Hindlimb muscle (tissue), 1 donor: ENCODE measurements around the gene SLC25A38. TPM values are rescaled to one million over a fixed set of nuclear protein-coding genes. Genes with fewer than 3 reads are reported as not detected.
"Not testable (repeated sequence)": the region's sequence is repeated elsewhere in the genome, so short reads cannot be mapped to it uniquely, and the experiment has no call there.

Experiments used
- DNase-seq: peaks from one replicate; pipeline ENCODE4 v3.0.0-alpha.2; 2013
- polyA plus RNA-seq: library from polyadenylated mRNA; unstranded; fragments of 120-200 nt; gene quantifications from one replicate; pipeline ENCODE4 v1.2.1, GENCODE V29; 2013; ENCODE audit not compliant: insufficient read length

SLC25A38 gene, protein sequence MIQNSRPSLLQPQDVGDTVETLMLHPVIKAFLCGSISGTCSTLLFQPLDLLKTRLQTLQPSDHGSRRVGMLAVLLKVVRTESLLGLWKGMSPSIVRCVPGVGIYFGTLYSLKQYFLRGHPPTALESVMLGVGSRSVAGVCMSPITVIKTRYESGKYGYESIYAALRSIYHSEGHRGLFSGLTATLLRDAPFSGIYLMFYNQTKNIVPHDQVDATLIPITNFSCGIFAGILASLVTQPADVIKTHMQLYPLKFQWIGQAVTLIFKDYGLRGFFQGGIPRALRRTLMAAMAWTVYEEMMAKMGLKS
- 18.2 TPM for polyA plus RNA-seq

DNA sequence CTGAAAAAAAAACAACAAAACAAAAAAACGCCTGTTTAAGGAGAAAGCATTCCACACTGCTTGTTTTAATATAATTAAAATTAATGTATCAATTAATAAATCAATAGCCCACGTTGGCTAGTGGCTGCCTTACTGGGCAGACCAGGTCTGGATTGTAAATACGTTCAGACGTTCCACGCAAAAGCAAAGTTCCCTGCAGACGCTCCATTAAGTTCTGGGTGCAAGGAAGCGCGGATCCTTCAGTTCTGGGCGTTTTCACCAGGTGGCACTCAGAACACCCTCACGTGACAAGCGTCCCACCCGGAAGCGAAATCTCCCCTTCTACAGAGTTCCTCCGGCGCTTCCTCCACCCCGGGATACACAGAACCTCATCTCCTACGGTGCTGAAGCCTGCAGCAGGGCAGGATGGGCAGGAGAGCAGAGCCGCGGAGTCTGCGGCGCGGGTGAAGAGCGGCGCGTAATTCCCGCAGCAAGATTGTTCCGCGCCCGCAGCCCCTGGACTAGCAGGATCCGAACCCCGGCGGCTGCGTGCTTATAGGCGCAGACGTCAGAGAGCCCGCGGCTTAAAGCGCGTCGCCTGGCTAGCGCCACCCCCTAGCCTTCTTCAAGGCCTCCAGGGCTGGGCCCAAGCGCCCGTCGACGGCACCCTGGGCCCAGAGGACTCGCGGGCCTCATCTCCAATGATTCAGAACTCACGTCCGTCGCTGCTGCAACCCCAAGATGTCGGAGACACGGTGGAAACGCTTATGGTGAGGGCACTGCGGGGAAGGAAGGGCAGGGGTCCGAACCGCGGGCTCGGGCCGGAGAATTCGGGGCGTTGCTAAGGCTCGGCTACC lies at the start of gene SLC25A38:
Gene SLC25A38, plus strand, starts transcription at position 326 of the 836 bp plus-strand sequence. Its CDS starts 355 bp downstream, at position 681.
- DNase-seq, result peak; percentile 80

DNA sequence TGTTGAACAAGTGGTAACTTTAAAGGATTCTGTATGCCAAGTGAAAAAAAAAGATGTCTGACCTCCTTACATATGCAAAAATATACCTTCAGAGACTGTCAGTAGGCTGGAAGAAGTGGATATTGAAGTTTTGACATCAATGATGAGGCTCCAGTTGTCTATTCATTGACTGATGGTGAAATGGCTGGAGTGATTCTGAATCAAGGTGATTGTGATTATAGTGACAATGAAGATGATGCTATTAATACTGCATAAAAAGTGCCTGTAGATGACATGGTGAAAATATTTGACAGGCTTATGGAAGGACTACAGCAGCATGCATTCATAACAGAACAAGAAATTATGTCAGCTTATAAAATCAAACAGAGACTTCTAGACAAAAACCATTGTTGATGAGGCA lies 49.6 kb upstream of the SLC25A38 start:
- DNase-seq, result no peak

DNA sequence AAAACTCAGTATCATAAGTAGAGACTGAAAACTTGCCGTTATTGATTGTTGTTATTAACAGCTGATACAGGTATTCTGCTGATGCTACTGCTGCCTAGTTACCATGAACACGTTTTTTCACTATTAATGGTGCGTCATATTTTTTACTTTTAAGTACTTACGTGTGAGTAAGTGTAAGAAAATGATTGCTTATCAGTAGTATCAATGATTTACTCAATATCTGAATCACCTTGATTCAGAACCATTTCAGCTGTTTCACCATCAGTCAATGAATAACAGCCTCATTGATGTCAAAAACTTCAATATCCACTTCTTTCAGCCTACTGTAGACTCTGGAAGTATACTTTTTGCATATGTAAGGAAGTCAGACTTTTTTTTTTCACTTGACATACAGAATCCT lies 49.0 kb upstream of the SLC25A38 start:
- DNase-seq, result no peak

DNA sequence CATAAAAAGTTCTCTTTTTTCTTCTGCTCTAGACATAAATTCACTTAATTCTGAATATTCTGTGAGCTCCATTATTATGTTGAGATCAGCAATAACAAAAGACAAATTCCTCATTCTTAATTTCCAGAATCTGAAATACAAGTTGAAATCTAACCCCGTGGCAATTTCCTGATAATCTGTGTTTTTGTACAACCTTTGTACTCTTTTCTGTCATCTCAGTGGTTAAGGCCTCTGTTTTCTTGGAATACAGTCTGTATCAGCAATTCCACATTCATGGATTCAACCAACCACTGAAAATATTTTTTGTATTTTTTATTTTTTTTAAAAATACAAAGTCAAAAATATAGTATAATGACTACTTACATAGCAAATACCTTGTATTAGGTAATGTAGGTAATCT lies 45.0 kb upstream of the SLC25A38 start:
- DNase-seq, result no peak

DNA sequence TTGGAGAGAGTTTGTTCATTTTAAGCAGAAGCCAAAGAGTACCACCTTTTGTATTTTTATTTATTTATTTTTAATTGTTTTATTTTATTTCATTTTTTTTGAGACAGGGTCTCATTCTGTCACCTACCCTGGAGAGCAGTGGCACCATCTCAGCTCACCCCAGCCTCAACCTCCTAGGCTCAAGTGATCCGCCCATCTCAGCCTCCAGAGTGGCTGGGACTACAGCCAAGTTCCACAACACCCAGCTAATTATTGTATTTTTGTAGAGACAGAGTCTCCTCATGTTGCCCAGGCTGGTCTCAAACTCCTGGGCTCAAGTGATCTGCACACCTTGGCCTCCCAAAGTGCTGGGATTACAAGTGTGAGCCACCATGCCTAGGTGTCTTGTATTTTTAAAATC lies 44.1 kb upstream of the SLC25A38 start:
- no peak for DNase-seq

DNA sequence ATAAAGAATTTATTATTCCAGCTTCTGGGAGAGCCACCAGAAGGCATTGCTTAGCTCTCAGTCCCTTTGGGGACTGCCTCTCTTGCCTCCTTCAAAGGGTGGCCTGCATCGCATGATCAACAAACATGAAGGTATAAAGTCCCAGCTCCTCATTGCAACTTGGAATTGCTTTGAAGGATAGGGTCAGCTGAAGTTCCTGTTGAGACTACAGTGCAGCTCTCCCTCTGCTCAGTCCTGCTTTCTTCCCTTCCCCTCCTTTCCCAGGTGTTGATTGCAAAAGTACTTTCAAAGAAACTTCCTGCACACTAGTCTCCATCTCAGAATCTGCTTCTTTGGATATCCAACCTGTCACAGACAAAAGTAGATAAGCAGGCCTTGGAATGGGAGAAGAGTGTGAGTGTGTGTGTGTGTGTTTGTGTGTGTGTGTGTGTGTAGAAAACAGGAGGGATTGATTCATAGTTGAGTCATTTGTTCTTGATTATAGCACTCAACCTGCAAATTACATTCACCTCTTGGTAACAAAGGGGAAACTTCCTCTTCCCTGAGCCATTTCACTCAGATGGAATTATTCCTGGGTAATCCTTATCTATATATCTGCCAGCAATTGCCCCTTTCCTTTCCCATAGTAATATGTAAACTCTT lies 40.0 kb upstream of the SLC25A38 start:
- DNase-seq, result no peak

DNA sequence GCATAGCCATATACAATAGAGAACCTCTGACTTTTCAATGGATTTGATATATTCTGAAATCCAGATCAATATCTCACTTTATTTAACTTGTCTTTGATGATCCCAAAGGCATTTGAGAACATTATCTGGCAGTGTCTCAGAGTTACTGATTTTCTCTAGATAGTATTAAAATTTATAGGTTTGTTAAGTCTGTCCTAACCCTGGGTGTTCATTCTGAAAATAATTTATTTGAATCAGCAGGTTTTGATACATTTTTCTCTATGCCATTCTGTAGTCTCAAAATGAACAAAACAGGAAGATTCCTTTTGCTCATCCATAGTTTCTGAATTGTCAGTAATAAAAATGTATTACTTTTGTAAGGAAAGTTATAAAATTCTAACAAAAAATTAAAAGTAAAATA lies 39.4 kb upstream of the SLC25A38 start:
- DNase-seq, result no peak

DNA sequence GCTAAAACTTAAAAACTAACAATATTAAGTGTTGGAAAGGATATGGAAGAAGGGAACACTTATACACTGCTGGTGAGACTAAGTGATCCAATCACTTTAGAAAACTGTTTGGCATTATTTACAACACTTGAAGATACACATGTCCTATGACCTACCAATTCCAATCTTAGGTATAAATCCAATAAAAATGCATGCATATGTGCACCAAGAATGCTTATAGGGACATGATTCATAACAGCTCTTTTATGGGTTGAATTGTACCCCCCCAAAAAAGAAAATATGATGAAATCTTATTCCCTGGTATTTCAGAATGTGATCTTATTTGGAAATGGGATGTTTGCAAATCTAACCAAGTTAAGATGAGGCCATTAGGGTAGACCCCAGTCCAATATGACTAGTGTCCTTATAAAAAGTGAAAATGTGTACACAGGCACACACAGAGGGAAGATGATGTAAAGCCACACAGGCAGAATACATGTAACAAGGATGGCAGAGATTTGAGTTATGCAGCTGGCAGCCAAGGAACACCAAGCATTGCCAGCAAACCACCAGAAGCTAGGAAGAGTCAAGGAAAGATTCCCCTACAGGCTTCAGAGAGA lies 38.3 kb upstream of the SLC25A38 start:
- no peak for DNase-seq

DNA sequence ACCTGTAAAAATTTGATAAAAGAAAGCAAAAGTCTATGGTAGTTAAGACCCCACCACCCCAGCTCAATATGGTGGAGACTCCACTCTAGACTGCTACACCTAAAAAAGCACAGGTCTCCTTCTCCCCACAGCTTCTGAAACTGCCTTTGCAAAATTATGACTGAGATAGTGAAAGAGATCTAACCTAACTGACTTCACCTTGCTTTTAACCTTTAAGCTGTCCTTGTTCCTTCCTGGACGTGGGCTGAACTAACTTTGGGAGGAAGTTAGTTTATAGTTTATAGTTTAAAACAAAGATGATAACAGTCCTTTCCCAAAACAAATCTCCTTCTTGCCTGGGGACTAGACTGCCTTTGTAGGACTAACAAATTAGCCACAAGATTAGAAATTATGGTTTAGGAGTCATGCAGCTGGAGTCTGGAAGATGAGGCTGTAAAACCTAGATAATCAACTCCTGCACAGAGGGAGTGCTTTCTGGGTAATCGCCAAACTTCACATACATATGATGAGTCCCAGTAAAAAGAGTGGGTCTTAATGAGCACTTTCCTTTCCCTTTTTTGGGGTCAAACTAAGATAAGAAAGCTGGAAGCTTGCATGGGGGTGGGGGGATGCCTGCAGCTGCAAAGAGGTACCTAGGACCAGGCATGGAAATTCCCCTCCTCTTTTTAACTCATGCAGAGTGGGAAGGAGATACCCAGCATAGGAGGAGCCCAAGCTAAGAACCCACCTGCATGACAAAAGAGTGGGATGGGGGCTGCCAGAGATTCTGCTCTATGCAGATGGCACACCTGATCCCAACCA lies 36.2 kb upstream of the SLC25A38 start:
- no peak for DNase-seq

DNA sequence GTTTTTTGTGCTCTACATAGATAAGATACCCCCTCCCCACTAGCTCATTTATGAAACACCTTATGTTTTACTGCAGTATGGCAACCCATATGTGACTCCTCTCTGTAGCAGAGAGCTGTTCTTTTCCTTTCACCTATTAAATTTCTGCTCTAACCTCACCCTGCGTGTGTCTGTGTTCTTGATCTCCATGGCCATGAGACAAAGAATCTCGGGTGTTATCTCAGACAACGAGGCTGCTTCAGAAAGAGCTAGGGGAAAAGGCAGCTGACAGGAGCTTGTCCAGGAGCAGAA lies 35.6 kb upstream of the SLC25A38 start:
- no peak for DNase-seq

DNA sequence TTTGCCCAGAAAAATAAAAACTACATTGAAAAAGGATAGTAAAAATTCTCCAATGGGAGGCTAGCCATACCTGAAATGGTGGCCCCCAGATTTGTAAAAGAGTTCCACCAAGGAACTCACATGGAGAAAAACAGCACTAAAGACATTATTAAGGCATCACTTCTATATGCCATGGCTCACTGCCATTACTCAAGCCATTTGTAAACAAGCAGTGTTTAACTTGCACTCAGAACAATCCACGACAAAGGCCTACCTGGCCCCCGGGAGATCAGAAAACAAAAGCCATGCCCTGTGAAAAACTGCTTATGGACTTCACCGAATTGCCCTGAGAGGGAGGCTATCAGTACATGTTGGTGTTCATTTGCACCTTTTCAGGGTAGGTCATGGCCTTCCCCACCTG lies 34.1 kb upstream of the SLC25A38 start:
- no peak for DNase-seq

DNA sequence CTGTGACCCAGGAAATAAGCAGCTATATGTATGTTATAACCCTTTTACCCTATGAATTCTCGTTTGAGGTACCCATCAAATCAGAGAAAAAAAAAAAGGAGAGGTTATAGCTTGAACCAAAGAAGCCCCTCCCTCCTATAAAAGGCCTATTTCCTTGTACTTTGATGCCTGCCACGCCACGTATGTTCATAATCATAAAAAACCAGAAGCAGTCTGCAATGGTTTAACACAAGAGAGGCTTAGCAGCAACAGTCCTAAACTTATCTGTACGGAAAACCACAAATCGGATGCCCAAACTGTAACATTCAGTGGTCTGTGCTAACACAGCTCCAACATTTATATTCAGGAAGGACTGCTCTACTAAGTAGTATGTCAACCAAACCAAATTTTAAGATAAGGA lies 32.5 kb upstream of the SLC25A38 start:
- DNase-seq, result no peak

DNA sequence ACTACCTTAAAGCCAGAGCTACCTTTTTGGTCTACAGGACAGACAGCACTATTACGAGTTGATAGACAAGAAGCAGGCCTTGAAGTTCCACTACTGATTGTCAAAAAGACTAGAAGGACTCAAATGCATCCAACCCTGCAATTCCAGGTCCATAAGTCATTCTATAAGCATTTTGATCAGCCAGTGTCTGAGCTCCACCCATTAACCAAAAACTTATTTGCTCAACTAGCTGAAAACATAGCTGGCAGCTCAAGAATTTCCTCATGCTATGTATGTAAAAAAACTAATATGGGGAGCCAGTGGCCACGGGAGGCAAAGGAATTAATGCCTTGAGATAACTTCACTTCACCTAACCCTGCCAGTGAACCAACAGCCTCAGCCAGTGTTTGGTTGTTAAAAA lies 32.0 kb upstream of the SLC25A38 start:
- not testable (repeated sequence) for DNase-seq

DNA sequence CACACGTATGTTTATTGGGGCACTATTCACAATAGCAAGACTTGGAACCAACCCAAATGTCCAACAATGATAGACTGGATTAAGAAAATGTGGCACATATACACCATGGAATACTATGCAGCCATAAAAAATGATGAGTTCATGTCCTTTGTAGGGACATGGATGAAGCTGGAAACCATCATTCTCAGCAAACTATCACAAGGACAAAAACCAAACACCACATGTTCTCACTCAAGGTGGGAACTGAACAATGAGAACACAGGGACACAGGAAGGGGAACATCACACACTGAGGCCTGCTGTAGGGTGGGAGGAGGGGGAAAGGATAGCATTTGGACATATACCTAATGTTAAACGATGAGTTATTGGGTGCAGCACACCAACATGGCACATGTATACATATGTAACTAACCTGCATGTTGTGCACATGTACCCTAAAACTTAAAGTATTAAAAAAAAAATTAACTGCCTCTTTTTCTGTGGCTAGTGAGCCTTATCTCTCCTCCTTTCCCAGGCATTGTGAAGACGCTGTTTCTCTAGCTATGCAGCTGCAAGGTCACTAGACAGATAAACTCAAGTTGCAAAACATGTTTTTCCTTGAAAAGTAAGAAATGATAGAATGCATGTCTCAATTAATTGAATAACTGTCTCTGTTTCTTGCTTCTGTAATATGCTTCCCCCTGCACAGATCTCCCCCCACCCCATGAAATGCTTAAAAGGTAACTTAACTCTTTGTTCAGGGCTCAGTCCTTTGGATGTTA lies 29.8 kb upstream of the SLC25A38 start:
- DNase-seq, result not testable (repeated sequence)

DNA sequence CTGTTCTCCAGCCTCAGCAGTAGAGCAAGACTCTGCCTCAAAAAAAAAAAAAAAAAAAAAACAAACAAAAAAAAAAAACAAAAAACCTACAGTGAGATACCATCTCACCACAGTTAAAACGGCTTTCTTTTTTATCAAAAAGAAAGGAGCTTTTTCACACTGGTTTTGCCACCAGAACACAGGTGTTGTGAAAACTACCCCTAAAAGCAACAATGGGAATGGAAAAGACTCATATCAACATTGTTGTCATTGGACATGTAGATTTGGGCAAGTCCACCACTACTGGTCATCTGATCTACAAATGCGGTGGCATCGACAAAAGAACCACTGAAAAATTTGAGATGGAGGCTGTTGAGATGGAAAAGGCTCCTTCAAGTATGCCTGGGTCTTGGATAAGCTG lies 24.8 kb upstream of the SLC25A38 start:
- no peak for DNase-seq

DNA sequence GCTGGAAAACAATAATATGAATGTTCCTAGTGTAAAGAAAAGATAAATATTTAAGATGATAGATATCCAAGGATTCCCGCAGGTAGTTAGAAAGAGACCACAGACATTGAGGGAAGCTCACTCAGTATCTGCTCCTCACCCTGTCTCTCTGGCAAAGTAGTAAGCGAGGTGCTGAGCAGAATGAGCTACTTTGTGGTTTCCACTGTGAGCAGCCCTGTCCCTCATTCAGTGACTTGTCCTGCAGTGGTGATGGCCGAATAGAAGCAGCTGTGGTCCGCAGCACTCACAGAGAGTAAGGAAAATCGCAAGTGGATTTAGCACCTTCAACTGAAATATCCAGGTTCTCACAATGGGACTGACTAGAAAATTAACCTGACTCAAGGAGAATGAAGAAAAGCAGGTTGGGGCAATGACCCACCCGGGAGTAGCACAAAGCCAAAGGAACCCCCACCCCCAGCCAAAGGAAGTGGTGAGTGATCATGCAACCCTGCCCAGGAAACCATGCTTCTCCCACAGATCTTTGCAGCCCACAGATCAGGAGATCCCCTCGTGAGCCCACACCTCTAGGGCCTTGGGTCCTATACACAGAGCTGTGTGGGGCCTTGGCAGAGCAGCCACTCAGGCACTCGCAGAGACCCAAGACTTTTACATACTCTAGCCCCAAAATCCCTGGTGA lies 21.8 kb upstream of the SLC25A38 start:
- no peak for DNase-seq

DNA sequence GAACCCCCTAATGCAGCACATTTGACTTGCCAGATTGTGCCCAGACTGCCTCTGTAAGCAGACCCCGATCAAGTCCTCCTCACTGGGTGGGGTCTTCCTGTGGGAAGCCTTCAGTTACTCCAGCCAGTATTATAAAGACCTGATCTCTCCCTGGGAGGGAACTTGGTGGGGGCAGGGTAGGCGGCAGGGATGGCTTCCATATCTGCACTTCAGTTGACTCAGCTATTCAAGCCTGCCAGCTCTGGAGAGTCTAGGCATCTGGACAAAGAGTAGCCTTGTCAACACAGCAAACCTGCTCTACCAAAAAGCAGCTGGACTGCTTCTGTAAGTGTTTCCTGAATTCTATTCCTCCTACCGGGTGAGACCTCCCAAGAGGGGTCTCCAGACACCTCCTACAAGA lies 21.0 kb upstream of the SLC25A38 start:
- no peak for DNase-seq

DNA sequence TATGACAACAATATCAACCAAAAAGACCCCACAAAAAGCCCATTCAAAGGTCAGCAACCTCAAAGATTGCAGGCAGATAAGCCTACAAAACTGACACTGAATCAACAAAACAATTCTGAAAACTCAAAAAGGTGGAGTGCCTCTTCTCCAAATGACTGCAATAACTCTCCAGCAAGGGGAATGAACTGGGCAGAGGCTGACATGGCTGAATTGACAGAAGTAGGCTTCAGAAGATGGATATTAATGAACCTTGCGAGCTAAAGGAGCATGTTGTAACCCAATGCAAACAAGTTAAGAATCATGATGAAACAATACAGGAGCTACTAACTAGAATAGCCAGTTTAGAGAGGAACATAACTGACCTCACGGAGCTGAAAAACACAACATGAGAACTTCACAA lies 20.4 kb upstream of the SLC25A38 start:
- no peak for DNase-seq

DNA sequence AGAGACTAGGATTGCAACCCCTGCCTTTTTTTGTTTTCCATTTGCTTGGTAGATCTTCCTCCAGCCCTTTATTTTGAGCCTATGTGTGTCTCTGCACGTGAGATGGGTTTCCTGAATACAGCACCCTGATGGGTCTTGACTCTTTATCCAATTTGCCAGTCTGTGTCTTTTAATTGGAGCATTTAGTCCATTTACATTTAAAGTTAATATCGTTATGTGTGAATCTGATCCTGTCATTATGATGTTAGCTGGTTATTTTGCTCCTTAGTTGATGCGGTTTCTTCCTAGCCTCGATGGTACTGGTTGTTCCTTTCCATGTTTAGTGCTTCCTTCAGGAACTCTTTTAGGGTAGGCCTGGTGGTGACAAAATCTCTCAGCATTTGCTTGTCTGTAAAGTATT lies 12.7 kb upstream of the SLC25A38 start:
- DNase-seq, result not testable (repeated sequence)

DNA sequence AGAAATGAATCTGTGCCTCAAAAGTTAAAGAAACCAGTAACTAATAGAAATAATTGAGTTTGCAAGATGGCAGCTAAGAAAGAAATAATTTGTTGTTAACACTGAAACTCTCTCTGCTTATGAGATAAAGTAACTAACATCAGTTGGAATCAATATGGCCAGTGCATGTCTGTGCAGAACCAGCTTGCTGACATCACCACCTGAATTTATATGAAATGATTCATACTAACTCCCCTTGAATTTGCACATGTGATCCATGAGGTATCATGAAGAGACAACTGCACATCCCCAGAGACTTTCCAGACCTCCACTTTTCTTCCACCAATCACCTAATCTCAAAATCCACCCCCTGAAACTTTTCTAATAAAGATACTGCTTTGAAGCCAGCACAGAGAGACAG lies 10.3 kb upstream of the SLC25A38 start:
- no peak for DNase-seq
